ENCODE data around the gene NSMF. TPM values are rescaled to one million over a fixed set of nuclear protein-coding genes. Genes with fewer than 3 reads are reported as not detected.
A peak's percentile ranks its signal among the peaks of the same experiment; 100 is the strongest.

Gene NSMF
- total RNA-seq, 1 experiment from 2014 or later, result 73.4 TPM

DNA sequence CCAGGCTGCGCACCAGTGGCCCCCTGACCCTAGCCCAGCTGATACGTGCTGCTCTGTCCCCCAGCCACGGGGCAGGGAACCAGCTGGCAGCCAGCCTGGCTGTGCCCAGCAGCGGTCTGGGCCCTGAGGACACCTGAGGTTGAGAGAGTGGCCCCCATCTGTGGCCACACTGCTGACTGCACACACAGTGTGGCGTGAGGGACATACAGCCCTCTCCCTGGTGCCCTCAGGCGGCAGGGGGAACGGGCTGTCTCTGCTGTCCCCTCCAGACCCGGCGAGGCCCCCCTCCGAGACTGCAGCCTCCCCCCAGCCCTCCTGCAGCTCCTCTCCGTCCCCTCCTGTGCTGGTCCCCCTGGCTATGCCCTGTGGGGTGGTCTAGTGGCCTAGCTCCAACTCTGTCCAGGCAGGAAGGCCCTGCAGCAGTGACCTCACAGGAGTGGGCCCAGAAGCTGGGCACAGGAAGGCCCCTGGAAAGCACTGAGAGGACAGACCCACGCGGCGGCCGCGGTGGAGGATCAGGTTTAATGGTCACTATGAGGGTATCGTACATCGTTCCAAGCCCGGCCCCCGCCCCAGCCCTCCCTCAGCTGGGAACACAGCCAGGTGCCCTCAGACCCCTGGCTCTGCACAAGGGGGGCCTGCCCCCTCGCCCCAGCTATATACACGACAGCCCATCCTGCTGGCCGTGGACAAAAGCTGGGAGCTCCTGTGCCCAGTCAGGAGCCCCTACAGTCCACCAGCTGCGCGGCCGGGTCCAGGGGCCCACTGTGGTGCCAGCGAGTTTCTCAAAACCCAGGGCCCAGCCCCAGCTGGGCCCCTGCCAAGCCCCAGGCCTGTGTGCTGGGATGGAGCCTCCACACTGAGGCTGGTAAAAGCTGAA lies 11.2 kb downstream of the NSMF start:
- H3K36me3 ChIP-seq (ENCODE audit: low read depth), result no peaks in the 10 kb centered on the region
- no peaks in the 10 kb centered on the region for H3K79me2 ChIP-seq (ENCODE audit: low read depth)
- ChIA-PET POLR2A (ENCODE audit: unreplicated experiment) (interaction anchor here (0.7 kb wide), 1 partner anchor 247 kb away, joined by 20 read pairs; no protein-coding TSS in a partner anchor), CTCF (interaction anchor here (0.6 kb wide), 1 partner anchor 27 kb away, joined by 6 read pairs; no protein-coding TSS in a partner anchor)
- H2AFZ ChIP-seq, result no peak overlapping the region
- no peaks in the 10 kb centered on the region for H3K9me2 ChIP-seq (ENCODE audit: insufficient read depth)
- H3K9me3 ChIP-seq (ENCODE audit: insufficient read depth, low read depth), result no peaks in the 10 kb centered on the region
- no peak overlapping the region for H3K4me3 ChIP-seq
- H3K27me3 ChIP-seq (ENCODE audit: insufficient read depth, low read depth), result no peaks in the 10 kb centered on the region
- H3K27ac ChIP-seq, result no peak overlapping the region
- H3K4me2 ChIP-seq, result no peak overlapping the region
- peaks cover 15% of the 10 kb centered on the region for H3F3A ChIP-seq (ENCODE audit: insufficient read depth, low read depth)
- intact Hi-C loops (cut with micrococcal nuclease; ENCODE audit: unreplicated experiment), result no loop called here
- no peaks in the 10 kb centered on the region for H4K20me1 ChIP-seq (ENCODE audit: insufficient read depth)
- peaks cover 12% of the 10 kb centered on the region for H3K4me1 ChIP-seq (replicated peaks; ENCODE audit: insufficient read depth)
- no peak for DNase-seq
- TF ChIP-seq, protein P1, sequence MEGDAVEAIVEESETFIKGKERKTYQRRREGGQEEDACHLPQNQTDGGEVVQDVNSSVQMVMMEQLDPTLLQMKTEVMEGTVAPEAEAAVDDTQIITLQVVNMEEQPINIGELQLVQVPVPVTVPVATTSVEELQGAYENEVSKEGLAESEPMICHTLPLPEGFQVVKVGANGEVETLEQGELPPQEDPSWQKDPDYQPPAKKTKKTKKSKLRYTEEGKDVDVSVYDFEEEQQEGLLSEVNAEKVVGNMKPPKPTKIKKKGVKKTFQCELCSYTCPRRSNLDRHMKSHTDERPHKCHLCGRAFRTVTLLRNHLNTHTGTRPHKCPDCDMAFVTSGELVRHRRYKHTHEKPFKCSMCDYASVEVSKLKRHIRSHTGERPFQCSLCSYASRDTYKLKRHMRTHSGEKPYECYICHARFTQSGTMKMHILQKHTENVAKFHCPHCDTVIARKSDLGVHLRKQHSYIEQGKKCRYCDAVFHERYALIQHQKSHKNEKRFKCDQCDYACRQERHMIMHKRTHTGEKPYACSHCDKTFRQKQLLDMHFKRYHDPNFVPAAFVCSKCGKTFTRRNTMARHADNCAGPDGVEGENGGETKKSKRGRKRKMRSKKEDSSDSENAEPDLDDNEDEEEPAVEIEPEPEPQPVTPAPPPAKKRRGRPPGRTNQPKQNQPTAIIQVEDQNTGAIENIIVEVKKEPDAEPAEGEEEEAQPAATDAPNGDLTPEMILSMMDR (conservative IDR thresholded peaks at IDR 0.05), result no peak
- TF ChIP-seq EZH2 (IDR thresholded peaks at IDR 0.05; ENCODE audit: low read depth), result no peak
- BruUV-seq (replicated peaks), result no TSS peak

DNA sequence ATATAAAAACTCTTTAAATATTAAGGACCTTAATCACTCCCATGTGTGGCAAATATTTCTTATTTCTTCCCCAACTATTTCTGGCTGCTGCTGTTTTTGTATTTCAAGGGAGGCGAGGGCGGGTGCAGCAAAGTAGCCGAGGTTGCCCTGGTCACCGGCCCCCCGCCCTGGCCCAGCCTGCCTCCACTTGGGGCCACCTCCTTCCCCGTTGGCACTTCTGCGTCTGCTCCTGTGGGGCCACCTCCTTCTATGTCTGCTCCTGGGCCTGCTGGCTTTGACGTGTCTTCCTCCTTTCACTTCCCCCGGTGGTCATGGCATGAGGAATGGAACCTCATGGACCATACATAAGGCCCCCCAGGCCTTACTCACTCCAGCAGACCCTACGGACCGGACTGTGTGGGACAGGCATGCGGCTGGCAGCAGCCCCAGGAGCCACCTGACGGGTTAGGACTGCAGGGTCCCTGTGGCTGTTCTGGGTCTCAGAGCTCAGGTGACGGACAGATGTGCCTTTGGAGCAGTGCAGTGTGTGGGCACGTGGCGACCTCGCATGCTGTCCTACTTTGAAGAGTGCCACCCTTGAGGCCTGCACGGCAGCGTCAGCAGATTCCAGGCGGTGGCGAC lies 12.2 kb downstream of the NSMF start:
- no peaks in the 10 kb centered on the region for H3K36me3 ChIP-seq (ENCODE audit: low read depth)
- ChIA-PET POLR2A (ENCODE audit: unreplicated experiment) (interaction anchor here (0.6 kb wide), 1 partner anchor 12 kb away, joined by 3 read pairs; no protein-coding TSS in a partner anchor), CTCF (interaction anchor here (0.6 kb wide), 1 partner anchor 24 kb away, joined by 18 read pairs; the partner anchor contains the start of genes EXD3 and NOXA1)
- BruUV-seq (replicated peaks), result no TSS peak
- H4K20me1 ChIP-seq (ENCODE audit: insufficient read depth), result 0 out of 2 replicates have a peak, but pooled peaks cover 2% of the 10 kb centered on the region
- H2AFZ ChIP-seq, result no peak overlapping the region
- intact Hi-C loops (cut with micrococcal nuclease; ENCODE audit: unreplicated experiment), result no loop called here
- DNase-seq, result no peak
- H3K4me1 ChIP-seq (replicated peaks; ENCODE audit: insufficient read depth), result peaks cover 16% of the 10 kb centered on the region
- H3F3A ChIP-seq (ENCODE audit: insufficient read depth, low read depth), result peaks cover 24% of the 10 kb centered on the region
- H3K4me2 ChIP-seq, result no peak overlapping the region
- TF ChIP-seq, protein P1 (conservative IDR thresholded peaks at IDR 0.05), result no peak
- TF ChIP-seq EZH2 (IDR thresholded peaks at IDR 0.05; ENCODE audit: low read depth), result no peak
- no peak overlapping the region for H3K4me3 ChIP-seq
- H3K27me3 ChIP-seq (ENCODE audit: insufficient read depth, low read depth), result no peaks in the 10 kb centered on the region
- H3K27ac ChIP-seq, result no peak overlapping the region
- no peaks in the 10 kb centered on the region for H3K9me2 ChIP-seq (ENCODE audit: insufficient read depth)
- H3K79me2 ChIP-seq (ENCODE audit: low read depth), result no peaks in the 10 kb centered on the region
- no peaks in the 10 kb centered on the region for H3K9me3 ChIP-seq (ENCODE audit: insufficient read depth, low read depth)

DNA sequence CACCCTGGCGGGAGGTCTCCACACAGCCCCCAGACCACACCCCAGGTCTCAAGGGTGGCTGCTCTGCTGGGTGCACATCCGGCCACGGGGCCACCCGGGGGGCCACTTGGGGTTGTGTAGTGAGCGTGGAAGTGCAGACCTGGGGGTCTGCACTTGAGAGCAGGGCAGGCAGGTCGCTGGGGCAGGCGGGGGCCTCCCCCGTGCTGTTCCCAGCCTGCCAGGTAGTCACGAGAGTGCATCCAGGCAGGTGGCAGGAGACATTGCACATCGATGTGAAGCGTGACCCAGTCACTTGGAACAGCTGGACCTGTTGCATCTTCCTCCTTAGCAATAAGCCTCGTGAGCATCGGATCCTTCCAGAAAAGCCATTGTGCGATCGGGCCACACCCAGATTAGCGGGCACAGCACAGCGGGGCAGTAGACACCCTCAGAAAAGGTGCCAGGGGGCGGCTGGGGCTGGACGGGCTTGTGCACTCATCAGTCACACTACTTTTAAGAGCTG lies 13.2 kb downstream of the NSMF start:
- Histone ChIP-seq H3K79me2 (ENCODE audit: low read depth) (no peaks in the 10 kb centered on the region), H3K4me2 (peak overlapping the region; percentile 60; the same call in 1 of the 2 replicates), H3K9me2 (ENCODE audit: insufficient read depth) (no peaks in the 10 kb centered on the region), H3K9me3 (ENCODE audit: insufficient read depth, low read depth) (no peaks in the 10 kb centered on the region), H3F3A (ENCODE audit: insufficient read depth, low read depth) (peaks cover 26% of the 10 kb centered on the region), H3K27ac (no peak overlapping the region), H2AFZ (no peak overlapping the region), H3K27me3 (ENCODE audit: insufficient read depth, low read depth) (no peaks in the 10 kb centered on the region), H4K20me1 (ENCODE audit: insufficient read depth) (0 out of 2 replicates have a peak, but pooled peaks cover 3% of the 10 kb centered on the region), H3K36me3 (ENCODE audit: low read depth) (no peaks in the 10 kb centered on the region), H3K4me1 (replicated peaks; ENCODE audit: insufficient read depth) (peaks cover 18% of the 10 kb centered on the region), H3K4me3 (no peak overlapping the region)
- ChIA-PET POLR2A (ENCODE audit: unreplicated experiment) (interaction anchor here (0.6 to 0.7 kb wide), 3 partner anchors 11 to 187 kb away, joined by 3 read pairs; no protein-coding TSS in a partner anchor), CTCF (interaction anchor here (0.6 kb wide), 1 partner anchor 23 kb away, joined by 18 read pairs; the partner anchor contains the start of genes EXD3 and NOXA1)
- no peak for TF ChIP-seq EZH2 (IDR thresholded peaks at IDR 0.05; ENCODE audit: low read depth)
- TF ChIP-seq, protein P1 (conservative IDR thresholded peaks at IDR 0.05), result no peak
- DNase-seq, result no peak
- intact Hi-C loops (cut with micrococcal nuclease; ENCODE audit: unreplicated experiment), result loop anchor here (1.0 kb wide), 3 partner anchors 23 to 145 kb away; partner anchors contain the start of genes EXD3 and NOXA1
- BruUV-seq (replicated peaks), result TSS peak; percentile 9
